Dermis microvascular lymphatic vessel endothelial cell (primary cell): ENCODE measurements around the gene CACNA2D3. TPM values are rescaled to one million over a fixed set of nuclear protein-coding genes. Genes with fewer than 3 reads are reported as not detected.

ENCODE experiments used
- DNase-seq, 2 donors: peaks; one replicate each; pipeline versions ENCODE4 v3.0.0 to v3.0.0-alpha.2; 2010; ENCODE audit warnings: low read depth in 2 of 2
- total RNA-seq: library from RNA; depleted of rRNA; stranded (reverse); fragments of >200 nt; gene quantifications from 2 replicates; pipeline ENCODE4 v1.2.1, GENCODE V29; 2014

The CACNA2D3 gene
- total RNA-seq, 1 donor from 2014 or later = not detected

DNA sequence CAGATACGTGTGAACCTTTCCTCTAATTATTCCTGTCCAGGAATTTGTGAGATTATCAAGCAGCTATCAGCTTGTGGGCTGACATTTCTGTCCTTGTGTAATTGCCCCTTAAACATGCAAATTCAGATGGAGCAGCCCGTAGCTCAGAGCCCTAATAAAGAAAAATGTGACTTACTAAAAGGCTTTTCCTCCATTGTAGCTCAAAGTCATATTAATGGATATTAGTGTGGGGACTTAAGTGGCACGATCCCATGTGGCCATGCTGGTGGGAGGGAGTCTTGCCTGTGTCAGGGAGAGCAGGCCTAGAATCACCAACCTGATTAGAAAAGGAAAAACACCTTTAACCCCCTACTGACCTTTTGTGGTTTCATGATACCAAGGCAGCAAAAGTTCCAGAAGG lies 406.3 kb downstream of the CACNA2D3 start:
- no peak for DNase-seq

DNA sequence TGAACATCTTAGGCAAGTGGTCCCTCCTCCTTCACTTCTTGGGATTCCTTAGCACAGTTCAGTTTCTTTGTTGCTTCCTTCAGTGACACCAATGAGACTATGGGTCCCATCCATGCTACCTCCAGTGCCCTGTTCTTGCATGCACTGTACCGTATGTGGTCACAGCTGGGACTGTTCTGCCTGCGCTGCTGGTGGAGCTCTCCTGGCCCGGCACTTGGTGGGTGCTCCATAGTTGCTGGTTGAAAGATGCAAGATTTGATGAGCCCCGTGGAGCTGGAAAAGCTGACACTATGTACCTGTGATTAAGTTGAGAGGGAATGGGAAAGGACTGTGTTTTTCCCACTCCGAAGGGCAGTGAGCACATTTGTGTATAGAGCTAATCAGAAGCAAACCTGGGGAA lies 407.7 kb downstream of the CACNA2D3 start:
- no peak for DNase-seq

DNA sequence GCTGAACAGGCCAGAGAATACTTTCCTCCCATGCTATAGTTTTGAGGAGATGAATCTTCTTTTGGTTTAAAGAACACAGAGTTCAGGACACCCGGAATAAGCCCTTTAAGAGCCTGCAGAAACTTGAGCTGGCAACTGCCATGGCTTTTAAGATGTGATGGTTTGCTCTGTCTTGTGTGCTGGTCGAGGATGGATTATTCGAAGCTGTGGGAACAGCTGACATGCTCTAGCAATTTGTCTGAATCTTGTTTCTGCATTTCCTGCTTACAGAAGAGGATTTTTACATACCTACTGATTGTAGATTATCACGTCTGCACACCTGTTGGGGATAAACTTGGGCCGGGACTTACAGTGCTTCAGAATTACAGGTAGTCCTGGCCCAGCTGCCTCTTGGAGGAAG lies 408.6 kb downstream of the CACNA2D3 start:
- no peak for DNase-seq

DNA sequence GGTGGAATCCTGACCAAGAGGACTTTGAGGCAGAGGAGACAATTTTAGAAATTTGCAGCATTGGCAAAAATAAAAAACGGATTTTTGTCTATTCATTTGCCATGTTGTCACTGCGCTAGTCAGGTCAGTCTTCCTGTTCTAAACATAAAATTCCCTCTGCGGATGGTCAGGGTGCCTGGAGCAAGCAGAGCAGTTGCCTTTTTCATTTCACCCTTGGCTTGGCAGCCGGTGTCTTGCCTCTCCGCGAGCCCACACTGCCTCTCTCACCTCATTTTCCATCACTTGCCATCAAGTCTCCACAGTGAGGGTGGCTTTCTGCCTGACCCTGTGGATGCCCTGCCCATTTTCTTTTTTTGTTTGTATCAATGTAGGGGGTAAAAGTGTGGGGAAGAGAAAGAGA lies 409.4 kb downstream of the CACNA2D3 start:
- DNase-seq = no peak

DNA sequence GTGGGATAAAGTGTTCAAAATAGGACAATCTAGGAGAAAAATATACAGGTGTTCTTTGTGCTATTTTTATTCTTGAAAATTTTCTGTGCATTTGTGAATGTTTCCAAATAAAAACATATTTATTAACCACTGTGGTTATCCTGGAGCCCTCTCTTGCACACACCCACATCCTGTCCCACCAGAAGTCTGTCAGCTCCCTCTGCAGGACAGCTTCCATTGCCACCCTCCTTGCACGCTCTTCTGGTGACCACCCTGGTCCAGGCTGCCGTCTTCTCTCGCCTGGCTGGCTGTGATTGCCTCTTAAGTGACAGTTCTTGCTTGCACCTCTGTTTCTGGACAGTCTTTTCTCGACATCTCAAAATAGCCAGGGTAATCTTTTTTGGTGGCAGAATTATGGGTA lies 411.5 kb downstream of the CACNA2D3 start:
- DNase-seq = no peak

DNA sequence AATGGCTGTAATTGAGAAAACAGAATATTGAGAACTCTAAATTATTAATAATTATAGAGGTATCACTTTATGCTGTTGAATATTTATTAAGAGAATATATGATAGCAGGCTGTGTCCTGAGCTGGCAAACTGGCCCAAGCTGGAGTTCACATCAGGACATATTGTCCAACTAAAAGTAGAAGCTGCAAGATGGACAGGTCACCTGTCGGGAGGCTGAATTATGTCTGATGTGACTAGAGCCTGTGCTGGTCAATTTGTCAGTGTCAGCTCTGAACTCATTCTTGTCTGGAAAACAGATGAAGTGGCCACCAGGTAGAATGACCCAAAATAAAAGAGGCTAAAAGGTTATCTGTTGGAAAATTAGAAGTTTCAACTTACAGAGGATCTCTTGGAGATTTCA lies 413.3 kb downstream of the CACNA2D3 start:
- DNase-seq = no peak

DNA sequence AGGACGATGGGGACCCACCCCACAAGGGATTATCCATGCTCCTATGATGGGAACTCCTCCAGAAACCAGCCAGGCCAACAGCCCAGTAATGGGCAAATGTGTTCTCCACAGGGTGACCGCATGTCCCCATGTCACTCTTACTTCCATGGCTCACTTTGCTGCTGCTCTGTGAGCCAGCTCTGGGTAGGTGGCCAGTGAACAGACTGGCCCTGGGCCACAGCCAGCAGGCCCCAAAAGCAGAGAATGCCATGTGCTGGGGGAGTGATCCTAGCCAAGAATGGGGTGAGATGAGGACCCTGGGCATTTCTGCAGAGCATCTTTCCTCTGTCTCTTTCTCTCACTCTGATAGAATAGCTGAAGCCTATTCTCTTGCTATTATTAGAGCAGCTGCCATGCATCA lies 414.1 kb downstream of the CACNA2D3 start:
- no peak for DNase-seq

DNA sequence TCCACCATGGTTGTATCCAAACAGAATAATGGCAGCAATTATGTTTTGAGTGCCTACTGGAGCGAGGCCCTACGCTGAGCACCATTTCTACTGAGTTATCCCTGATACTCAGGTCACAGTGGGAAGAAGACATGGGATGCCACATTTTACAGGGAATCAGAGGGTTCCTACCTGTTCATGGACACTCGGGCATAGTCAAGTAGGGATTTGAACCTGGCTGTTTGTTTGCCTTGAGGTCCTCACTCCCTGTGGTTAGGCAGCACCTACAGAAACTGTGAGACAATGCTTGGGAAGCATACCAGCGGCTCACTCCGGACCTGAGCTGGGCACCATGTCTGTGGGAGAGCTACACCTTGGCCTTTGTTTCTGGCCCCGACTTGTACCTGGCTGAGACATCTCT lies 415.2 kb downstream of the CACNA2D3 start:
- DNase-seq = no peak

DNA sequence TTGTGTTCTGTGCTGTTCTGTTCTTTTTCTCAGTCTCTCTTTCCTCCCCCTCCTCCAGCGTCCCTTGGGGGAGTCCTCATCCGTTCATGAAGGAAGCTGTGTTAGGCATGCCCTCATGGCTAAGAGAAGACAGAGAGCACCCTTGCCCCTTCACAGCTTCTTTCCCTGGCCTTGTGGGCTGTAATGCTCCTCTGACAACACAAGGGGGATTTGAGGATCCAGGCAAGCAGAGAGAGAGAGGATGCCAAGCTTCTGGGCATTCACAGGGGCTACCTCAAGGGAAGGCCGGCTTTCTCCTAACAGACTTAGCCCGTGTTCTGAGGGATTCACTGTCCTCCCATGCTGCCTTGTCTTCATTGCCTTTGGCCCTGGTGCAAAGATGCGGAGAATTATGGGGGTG lies 416.0 kb downstream of the CACNA2D3 start:
- no peak for DNase-seq

DNA sequence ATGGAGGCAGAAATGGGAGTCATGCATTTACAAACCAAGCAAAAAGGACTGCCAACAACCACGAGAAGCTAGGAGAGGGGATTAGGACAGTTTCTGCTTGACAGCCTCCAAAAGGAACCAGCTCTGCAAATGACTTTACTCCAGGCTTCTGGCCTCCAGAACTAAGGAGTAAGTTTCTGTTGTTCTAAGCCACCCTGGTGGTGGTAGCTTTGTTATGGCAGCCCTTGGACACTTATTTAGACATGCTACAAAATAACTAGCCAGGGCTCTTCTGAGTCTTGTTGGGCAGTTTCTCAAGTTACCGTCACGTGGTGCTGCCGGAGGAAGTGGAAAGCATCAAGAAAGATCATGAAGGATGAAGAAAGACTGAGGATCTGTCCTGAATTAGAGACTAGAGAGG lies 419.0 kb downstream of the CACNA2D3 start:
- no peak for DNase-seq

DNA sequence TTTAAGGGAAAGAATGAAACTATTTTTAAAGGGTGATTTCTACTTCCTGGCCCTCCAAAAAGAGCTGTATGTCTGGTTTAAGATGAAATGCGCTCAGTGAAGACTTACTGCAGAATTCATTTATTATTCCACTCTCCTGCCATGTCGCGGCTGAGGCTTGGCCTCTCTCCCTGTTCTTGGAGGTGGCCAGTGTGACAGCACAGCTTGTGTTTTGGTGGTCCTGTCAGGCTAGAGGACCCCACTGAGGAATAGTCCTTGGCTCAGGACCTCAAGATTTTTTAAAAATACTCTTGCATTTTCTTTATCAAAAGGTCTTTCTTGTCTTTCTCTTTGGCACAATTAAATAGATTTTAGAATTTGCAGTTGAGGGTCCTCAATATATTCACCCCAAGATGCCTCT lies 421.1 kb downstream of the CACNA2D3 start:
- DNase-seq = no peak

DNA sequence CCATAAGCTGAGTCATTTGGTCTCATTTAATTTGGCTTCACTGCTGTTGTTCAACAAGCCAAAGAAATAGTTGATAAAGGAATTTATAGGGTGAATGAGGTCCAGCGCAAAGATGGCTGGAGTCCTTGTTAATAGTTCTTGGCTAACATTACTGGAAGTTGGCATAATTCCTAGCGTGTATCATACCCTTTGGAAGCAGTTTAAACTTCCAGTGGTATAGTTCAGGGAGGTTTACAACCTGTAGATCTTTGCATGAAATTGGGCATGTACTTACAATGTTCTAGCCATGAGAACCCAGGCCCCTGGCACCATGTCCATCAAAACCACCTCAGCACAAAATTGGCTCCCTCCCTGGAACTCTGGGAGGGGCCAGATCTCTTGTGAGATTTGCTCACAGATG lies 424.7 kb downstream of the CACNA2D3 start:
- no peak for DNase-seq

DNA sequence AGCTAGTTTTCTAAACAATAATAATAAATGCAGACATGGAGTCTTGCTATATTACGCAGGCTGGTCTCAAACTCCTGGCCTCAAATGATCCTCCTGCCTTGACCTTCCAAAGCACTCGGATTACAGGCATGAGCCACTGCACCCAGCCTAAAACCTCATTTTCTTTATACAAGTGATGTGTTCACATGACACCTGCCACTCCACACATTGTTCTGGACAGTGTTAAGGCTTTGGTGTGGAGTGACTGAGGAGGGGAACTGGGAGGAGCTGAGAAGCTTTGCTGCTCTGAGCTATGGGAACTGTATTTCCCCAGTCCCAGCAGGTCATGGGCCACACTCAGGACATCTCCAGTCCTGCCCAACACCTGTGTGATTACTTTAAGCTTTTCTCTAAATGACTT lies 425.5 kb downstream of the CACNA2D3 start:
- DNase-seq = no peak

DNA sequence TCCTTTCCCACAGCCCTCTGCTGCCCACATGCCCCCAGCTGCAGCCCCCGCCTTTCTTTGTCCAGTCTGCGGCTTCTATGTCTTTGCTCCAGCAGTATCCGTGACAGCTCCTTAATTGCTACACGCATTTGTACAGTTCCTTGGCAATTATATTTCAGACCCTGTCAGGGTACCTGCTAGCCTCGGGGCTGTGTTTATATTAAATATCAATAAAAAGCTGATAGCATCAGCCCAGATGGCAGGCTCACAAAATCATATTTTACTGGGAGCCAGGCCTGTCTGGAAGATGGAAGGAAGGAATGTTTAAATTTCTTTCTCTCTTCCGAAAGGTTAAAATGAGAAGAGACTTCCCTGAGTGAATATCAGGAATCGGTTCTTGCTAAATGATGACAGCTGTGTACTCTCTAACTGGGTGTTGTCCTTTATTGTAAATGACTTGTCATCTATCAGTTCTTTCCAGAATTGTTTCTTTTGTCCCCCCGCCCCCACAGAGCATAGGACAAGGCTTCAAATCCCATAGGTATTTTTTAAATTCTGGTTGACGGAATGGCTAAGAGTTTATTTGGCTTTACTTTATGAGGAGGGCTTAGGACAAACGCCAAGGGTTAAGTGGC lies 427.4 kb downstream of the CACNA2D3 start:
- no peak for DNase-seq

DNA sequence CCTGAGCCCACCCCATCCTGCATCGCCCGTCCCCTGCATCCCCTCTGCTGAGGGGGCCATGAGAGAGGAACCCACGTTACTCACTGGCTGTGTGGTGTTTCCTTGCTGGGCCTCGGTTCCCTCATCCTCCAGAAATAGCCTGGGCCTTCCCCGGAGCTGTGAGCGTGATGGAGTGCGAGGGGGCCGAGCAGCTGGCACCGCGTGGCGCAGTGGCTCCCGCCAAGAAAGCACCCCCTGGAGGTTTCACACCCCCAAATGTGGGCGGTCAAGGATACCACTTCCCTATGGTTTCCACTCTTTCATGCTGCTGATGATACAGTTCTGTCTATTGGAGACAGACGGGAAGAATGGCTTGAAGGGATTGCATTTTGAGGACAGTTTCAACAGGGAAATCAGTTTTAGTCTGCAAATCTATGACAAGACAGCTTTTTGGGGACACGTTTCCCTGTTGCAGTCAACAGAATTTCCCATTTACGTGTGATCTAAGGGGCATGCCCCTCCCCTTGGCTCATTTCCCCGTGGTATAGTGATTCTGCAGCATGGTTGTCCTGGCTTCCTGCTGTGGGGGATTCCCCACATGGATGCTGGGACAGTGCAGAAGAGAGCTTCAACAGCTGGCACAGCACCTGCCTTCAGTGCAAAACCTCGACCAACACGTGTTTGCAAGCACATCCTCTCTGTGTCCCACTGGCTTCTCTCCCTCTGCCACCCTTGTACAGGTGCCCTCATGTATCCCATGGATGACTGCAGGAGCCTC lies 428.0 kb downstream of the CACNA2D3 start:
- no peak for DNase-seq

DNA sequence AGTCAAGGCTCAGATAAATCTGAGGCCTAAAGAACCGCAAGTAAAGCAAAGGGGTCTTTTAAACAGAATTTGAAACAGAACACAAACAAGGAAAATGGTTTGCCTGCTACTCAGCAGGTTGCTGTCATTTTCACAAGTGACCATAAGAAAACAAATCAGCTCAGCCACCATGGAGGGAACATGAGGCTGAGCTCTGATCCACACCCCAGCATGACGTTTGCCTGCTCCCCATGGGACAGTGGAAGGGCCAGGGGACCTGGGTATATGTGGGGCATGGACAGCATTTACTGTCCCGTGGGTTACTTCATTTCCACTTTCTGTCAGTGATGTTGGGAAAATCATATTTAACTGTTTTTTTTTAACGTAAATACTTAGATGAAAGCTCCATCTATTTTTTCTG lies 434.3 kb downstream of the CACNA2D3 start:
- DNase-seq = no peak

DNA sequence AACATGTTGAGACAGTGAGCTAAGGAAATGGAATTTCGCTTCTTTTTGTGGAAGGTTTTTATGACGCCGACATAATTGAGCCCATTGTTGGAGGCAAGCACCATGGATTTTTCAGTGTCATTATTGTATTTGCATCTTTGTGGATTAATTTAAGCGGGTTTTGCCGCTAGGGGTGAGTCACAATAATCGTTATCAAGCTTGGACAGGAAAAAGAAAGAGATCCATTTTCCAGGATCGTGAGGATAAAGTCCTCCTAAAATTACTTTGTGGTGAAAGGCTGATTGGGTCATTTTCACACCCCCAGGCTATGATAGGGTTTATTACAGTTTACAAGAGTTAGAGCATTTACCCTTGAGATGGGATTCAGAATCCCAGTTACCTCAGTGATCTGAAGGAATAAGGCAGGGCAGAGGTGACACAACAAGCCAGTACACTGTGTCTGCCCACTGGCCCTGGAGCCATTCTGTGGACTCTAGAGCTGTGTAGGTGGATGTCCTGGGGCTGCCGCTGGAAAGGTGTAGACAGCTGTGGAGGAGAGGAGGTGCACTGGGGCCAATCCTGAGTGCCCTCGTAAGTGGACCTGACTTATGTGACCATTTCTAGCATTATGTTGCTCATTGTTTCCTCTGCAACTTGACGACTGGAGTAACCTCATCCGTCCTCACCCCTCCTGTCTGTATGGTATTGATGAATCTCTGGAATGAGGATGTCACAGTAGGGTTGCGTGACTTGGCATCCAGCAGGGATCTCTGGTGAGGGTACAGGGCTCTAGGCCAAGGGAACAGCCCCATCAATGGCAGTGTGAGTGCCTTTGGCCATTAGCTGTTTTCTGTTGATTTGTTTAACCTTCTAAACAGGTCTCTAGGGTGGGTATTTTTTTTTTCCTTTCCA lies 435.4 kb downstream of the CACNA2D3 start:
- DNase-seq = no peak

DNA sequence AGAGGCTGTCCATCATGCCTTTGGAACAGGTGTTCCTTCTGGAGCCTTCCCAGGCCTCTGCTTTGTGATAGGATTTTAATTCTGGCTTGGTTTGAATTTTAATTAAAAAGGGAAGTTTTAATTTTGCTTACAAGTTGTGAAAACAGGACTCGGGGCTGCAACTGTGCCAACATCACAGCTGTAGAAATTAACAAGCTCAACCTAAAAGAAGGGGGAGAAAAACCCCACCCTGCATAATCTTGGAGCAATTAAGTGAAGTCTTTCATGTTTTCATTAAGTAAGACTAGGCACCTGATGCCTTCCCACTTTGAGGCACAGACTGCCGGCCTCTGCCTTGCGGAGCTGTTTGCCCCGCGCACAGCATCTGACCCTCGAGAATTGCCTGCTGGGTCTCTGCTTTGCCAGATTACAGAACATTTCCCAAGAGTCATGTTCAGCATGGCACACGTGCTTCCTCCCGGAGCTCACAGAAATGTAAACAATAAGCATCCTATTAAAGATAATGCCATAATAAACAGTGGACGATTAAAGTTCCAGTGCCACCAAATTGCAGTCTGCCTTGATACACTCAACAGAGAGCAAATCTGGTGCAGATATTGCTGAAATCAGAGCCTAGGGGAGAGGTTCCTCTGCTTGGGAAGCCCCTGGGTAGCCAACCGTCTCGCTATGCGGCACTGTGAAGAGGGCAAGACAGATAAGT lies 441.3 kb downstream of the CACNA2D3 start:
- no peak for DNase-seq

DNA sequence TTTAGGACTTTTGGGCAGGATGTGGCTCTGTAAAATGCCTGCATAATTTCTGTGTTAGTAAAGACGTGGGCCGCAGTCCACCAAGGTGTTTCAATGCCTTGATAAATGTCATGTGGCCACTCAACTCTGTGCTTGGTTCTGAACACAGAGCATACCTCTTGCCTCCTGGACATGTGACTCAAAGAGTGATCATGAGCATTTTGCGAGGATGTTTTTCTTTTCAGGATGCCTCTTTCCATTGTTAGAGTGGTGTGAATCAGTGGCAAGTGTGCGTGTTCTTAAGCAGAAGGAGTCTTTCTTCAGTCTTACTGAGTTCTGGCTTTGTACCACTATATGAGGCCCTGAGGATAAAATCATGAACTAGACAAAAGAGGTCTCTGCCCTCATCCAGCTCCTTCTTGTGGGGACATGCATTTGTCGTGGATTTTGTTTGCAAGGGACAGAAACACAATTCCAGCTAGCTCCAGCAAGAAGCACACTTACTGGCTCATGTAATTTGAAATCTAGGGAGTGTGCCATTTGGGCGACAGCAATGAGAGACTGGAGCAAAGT lies 442.1 kb downstream of the CACNA2D3 start:
- DNase-seq = no peak

DNA sequence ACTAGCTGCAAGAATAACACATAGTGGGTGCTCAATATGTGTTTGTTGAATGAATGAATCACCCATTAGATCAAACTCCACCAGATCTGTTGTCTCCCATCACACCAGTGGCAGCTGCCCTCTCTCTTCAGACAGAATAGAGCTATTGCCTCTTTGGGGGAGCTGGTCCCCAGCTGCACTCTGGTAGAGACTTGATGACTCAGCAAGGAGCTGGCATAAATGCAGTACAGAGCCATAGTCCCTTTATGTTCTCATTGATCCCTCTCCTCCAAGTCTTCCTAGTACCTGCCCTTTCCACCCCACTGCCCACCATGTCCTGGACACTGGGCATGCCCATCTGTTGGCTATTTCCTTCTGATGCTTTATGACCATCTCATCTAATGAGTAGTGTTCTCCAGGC lies 443.6 kb downstream of the CACNA2D3 start:
- no peak for DNase-seq

DNA sequence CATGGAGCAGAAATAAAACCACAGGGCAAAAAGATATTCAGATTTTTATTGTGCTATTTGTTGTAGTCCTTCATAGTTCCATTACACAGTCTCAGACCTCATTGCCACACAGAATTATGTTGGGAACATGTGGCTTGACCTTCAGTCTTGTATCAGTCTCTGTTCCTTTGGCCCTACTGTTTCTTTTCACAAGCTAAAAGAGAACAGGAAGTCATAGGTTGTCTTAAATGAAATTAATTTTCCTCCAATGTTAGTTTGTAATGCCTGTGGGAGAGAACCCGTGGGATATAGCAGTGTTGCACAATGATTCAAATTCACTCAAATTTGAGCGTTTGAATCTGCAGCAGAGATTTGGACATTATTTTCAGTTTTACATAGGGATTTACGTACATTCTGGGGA lies 445.6 kb downstream of the CACNA2D3 start:
- no peak for DNase-seq

DNA sequence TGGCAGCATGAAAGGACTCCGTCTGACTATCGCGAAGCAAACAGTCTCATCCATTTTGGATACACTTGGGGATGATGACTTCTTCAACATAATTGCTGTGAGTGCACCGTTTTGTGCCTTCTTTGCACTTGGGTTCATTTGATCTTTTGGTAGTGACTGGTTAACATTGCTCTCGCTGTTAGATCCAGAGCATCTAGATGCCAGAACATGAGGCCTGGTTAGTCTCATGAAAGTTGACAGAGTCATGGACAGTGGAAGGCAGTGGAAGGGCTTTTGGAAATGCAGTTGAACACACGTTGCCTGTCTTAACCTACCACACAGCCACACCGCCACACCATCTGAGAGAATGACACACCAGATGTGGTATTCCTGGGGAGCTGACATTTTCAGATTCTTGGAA lies 447.7 kb downstream of the CACNA2D3 start:
- no peak for DNase-seq
